Fibroblast of skin of scalp (primary cell): ENCODE results near the gene TMPRSS11F. TPM values are rescaled to one million over a fixed set of nuclear protein-coding genes. Genes with fewer than 3 reads are reported as not detected.
A peak's percentile ranks its signal among the peaks of the same experiment; 100 is the strongest.
"Not testable (repeated sequence)": the region's sequence is repeated elsewhere in the genome, so short reads cannot be mapped to it uniquely, and the experiment has no call there.

Experiments
- DNase-seq: peaks from one replicate; pipeline ENCODE4 v3.0.0-alpha.2; 2013
- polyA plus RNA-seq, 2 experiments: library from polyadenylated mRNA; unstranded; fragments of 120-200 nt; gene quantifications; one replicate each; pipeline ENCODE4 v1.2.1, GENCODE V29; 2013; ENCODE audit not compliant: insufficient read length in 2 of 2

TMPRSS11F gene
- not detected for polyA plus RNA-seq (2013, experiment 1 of 2; ENCODE audit: insufficient read length)
- not detected for polyA plus RNA-seq (2013, experiment 2 of 2; ENCODE audit: insufficient read length)

- no peak for DNase-seq
Measured at GRCh38 chr4:68129793-68130192, at the start of gene TMPRSS11F. TMPRSS11F (minus strand) TSS chr4:68129869; CDS start chr4:68129820, 49 bp downstream.

GRCh38 chr4:68176904-68177303, 47.2 kb upstream of the TMPRSS11F start:
- no peak for DNase-seq

- DNase-seq = no peak
Measured at GRCh38 chr4:68176500-68176899, 46.8 kb upstream of the TMPRSS11F start.

- DNase-seq = peak; percentile 58
Measured at GRCh38 chr4:68175562-68176155, 46.0 kb upstream of the TMPRSS11F start.

- not testable (repeated sequence) for DNase-seq
Measured at GRCh38 chr4:68174389-68174788, 44.7 kb upstream of the TMPRSS11F start.

GRCh38 chr4:68172147-68172546, 42.5 kb upstream of the TMPRSS11F start:
- not testable (repeated sequence) for DNase-seq

GRCh38 chr4:68167706-68168105, 38.0 kb upstream of the TMPRSS11F start:
- no peak for DNase-seq

GRCh38 chr4:68167166-68167565, 37.5 kb upstream of the TMPRSS11F start:
- DNase-seq = no peak

GRCh38 chr4:68163754-68164153, 34.1 kb upstream of the TMPRSS11F start:
- no peak for DNase-seq

- no peak for DNase-seq
Measured at GRCh38 chr4:68162196-68162595, 32.5 kb upstream of the TMPRSS11F start.

GRCh38 chr4:68152411-68152810, 22.7 kb upstream of the TMPRSS11F start:
- no peak for DNase-seq

- no peak for DNase-seq
Measured at GRCh38 chr4:68148800-68149685, 19.4 kb upstream of the TMPRSS11F start.

GRCh38 chr4:68147079-68147478, 17.4 kb upstream of the TMPRSS11F start:
- no peak for DNase-seq

- no peak for DNase-seq
Measured at GRCh38 chr4:68145261-68145660, 15.6 kb upstream of the TMPRSS11F start.

GRCh38 chr4:68141852-68142251, 12.2 kb upstream of the TMPRSS11F start:
- DNase-seq = no peak

GRCh38 chr4:68132342-68132741, 2.7 kb upstream of the TMPRSS11F start:
- no peak for DNase-seq

- no peak for DNase-seq
Measured at GRCh38 chr4:68124262-68124661, 5.4 kb downstream of the TMPRSS11F start.

GRCh38 chr4:68123525-68123924, 6.1 kb downstream of the TMPRSS11F start:
- no peak for DNase-seq

- DNase-seq = no peak
Measured at GRCh38 chr4:68119921-68120320, 9.7 kb downstream of the TMPRSS11F start.

GRCh38 chr4:68110441-68110840, 19.2 kb downstream of the TMPRSS11F start:
- no peak for DNase-seq

GRCh38 chr4:68109868-68110267, 19.8 kb downstream of the TMPRSS11F start:
- DNase-seq = no peak

- DNase-seq = no peak
Measured at GRCh38 chr4:68082758-68083157, 46.9 kb downstream of the TMPRSS11F start.

GRCh38 chr4:68079928-68080327, 49.7 kb downstream of the TMPRSS11F start:
- no peak for DNase-seq

- DNase-seq = no peak
Measured at GRCh38 chr4:68077737-68078136, 51.9 kb downstream of the TMPRSS11F start.
